ENCODE results near the gene CUL1.

The CUL1 gene

DNA sequence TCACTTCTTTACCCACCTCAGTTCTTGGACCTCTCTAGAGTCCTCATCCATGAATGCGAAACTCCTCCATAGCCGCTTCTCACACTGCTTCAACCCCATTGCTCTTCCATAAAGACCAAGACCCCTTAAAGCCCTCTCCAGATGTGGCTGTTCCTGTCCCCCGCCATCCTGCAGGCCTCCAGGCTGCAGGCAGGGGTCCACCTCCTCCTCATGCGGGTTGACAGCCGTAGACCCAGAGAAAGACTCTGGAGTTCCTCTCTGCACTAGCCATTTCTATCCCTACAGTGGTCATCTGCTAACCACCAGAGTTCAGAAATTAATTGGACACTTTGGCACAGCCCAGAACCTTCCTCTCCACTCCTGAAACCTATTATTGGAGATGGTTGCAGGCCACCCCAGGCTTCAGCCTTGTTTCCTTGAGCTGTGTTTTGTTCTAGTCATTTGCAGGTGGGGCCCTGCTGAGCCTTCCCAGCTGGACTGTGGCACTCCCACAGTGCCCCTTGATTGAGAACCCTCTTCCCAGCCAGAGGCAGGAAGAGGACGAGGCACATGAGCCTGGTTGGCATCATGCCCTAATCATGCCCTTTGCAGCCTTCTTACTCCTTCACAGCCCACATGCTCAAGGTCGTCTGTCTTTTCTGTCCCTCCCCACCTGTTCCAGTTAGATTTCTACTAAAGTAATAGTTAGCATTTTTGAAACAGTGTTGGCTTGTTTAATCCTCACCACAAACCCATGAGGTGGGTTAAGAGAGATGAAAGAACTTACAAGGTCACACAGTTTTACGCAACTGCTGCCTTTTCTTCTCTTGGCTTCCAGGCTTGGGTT is 23.9 kb downstream of the CUL1 start:
- H3K36me3 Mint-ChIP-seq (ENCODE audit: low read depth), result peaks cover 41% of the 10 kb centered on the region
- peaks cover 35% of the 10 kb centered on the region for H3K4me1 Mint-ChIP-seq
- H3K4me3 Mint-ChIP-seq, result no peak overlapping the region
- peaks cover 7% of the 10 kb centered on the region for H3K9me3 Mint-ChIP-seq
- H3K27ac Mint-ChIP-seq, result peak overlapping the region; percentile 70
- H3K27me3 Mint-ChIP-seq (ENCODE audit: low read depth, poor library complexity), result no peaks in the 10 kb centered on the region
- no peak for DNase-seq
- TF ChIP-seq, protein P1, sequence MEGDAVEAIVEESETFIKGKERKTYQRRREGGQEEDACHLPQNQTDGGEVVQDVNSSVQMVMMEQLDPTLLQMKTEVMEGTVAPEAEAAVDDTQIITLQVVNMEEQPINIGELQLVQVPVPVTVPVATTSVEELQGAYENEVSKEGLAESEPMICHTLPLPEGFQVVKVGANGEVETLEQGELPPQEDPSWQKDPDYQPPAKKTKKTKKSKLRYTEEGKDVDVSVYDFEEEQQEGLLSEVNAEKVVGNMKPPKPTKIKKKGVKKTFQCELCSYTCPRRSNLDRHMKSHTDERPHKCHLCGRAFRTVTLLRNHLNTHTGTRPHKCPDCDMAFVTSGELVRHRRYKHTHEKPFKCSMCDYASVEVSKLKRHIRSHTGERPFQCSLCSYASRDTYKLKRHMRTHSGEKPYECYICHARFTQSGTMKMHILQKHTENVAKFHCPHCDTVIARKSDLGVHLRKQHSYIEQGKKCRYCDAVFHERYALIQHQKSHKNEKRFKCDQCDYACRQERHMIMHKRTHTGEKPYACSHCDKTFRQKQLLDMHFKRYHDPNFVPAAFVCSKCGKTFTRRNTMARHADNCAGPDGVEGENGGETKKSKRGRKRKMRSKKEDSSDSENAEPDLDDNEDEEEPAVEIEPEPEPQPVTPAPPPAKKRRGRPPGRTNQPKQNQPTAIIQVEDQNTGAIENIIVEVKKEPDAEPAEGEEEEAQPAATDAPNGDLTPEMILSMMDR (IDR thresholded peaks at IDR 0.05), result no peak

DNA sequence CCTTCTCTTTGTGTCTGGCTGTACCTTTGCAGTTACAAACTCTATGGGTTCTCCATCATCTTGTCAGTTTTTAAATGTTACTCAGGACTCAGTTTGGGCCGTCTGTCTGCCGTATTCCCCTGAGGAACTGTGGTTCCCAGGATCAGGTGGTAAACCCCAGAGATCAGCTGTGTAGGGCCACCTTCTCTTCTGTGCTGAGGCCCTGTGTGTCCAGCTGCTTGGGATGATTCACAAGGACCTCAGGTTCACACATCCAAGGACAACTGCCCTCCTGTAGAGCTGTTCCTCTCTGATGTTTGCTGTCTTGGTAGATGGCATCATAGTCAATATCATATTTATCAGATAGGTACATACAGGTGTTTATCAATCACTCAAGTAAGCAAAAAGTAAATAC is 24.5 kb downstream of the CUL1 start:
- H3K9me3 Mint-ChIP-seq, result peaks cover 4% of the 10 kb centered on the region
- DNase-seq, result no peak
- H3K4me3 Mint-ChIP-seq, result no peak overlapping the region
- peak overlapping the region; percentile 84 for H3K27ac Mint-ChIP-seq
- TF ChIP-seq, protein P1 (IDR thresholded peaks at IDR 0.05), result no peak
- H3K4me1 Mint-ChIP-seq, result peaks cover 32% of the 10 kb centered on the region
- no peaks in the 10 kb centered on the region for H3K27me3 Mint-ChIP-seq (ENCODE audit: low read depth, poor library complexity)
- H3K36me3 Mint-ChIP-seq (ENCODE audit: low read depth), result peaks cover 34% of the 10 kb centered on the region

DNA sequence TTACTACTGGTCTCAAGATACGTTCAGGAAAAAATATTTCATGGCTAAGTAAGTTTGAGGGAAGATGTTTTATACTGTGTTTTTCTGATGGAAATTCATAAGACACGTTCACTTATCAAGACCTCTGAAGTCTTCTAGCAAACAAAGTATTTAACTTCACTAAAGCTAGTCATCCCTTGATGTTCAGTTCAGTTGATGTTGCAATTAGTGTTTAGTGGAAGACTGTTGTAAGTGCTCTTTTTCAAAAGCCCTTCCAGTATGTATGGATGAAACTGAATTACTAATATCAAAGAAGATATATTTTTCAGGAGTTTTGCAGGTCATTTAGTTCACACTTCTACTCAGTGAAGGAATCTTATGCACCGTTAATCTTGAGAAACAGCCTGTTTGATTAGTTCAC is 25.1 kb downstream of the CUL1 start:
- Mint-ChIP-seq H3K9me3 (no peaks in the 10 kb centered on the region), H3K36me3 (ENCODE audit: low read depth) (peaks cover 28% of the 10 kb centered on the region), H3K4me3 (no peak overlapping the region), H3K27ac (no peak overlapping the region), H3K4me1 (peaks cover 32% of the 10 kb centered on the region), H3K27me3 (ENCODE audit: low read depth, poor library complexity) (no peaks in the 10 kb centered on the region)
- TF ChIP-seq, protein P1 (IDR thresholded peaks at IDR 0.05), result no peak
- no peak for DNase-seq

DNA sequence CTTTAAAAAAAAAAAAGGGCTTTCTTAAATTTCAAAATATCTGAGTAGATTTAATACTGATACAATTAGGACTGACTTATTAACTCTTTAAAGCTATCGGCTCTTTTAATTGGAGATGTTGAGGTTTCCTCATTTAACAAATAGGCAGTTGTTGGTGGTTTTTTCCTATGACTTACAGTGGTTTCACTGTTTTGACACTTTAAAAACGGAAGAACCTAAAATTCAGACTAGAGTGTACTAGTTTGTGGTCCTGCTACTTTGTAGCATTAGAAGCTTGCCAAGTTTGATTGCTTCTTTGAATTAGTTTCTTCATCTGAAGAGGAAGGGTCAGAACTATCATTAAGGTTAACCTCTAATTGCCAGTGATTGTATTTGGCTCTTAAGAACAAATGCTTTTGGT is 27.7 kb downstream of the CUL1 start:
- H3K9me3 Mint-ChIP-seq, result no peaks in the 10 kb centered on the region
- H3K4me1 Mint-ChIP-seq, result peaks cover 24% of the 10 kb centered on the region
- no peaks in the 10 kb centered on the region for H3K27me3 Mint-ChIP-seq (ENCODE audit: low read depth, poor library complexity)

DNA sequence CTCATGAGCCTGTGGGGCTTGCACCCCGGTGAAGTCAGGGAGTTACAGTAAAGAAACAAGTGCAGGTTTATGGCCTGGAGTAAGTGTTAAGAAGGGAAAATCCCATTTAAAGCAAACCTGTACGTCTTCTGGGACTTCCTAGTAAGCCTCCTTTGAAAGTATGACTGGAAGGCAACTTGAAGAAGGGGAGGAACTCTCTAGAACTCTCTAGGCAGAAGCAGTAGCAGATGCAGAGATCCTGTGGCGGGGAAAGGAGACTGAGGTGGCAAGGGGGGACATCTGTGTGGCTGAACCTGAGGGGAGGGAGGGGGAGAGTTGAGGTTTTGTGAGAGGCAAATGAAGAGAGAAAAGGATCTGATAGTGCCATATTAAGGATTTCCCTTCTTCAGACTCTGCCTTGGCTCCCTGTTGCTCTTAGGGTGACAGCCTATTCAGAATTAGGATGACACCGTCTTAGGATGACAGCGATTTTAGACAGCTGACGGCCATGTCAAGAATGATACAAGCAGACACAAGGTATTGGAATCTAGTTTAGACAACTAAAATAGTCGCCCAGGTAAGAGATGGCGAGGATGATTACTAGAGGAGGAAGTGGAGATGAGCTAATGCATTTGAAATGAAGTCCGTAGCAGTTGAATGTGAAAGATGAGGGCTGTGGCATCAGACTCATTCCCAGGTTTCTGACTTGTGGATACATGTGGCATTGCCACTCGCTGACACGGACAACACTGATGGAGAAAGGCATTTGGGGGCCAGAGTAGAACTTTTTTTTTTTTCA is 29.0 kb downstream of the CUL1 start:
- H3K27me3 Mint-ChIP-seq (ENCODE audit: low read depth, poor library complexity), result no peaks in the 10 kb centered on the region
- H3K27ac Mint-ChIP-seq, result peak overlapping the region; percentile 12

More for the DNA sequence above, 27.7 kb downstream of the CUL1 start:
- DNase-seq, result no peak
- Mint-ChIP-seq H3K4me3 (no peak overlapping the region), H3K36me3 (ENCODE audit: low read depth) (peaks cover 37% of the 10 kb centered on the region), H3K27ac (no peak overlapping the region)
- TF ChIP-seq, protein P1 (IDR thresholded peaks at IDR 0.05), result no peak

More for the DNA sequence above, 29.0 kb downstream of the CUL1 start:
- DNase-seq, result no peak
- H3K9me3 Mint-ChIP-seq, result no peaks in the 10 kb centered on the region
- H3K4me1 Mint-ChIP-seq, result peaks cover 17% of the 10 kb centered on the region
- H3K4me3 Mint-ChIP-seq, result no peak overlapping the region
- TF ChIP-seq, protein P1 (IDR thresholded peaks at IDR 0.05), result no peak
- H3K36me3 Mint-ChIP-seq (ENCODE audit: low read depth), result peaks cover 38% of the 10 kb centered on the region
